SK-N-SH (cell line): ENCODE results near the gene ST6GALNAC6. TPM values are rescaled to one million over a fixed set of nuclear protein-coding genes. Genes with fewer than 3 reads are reported as not detected.

ENCODE experiments used
- CTCF ChIA-PET: fragments of 300-600, 350-600 bp; formaldehyde crosslinking; extraction: SDS; loops from one replicate; lab custom pipeline; 2021; lab: Yijun Ruan, JAX
- POLR2A ChIA-PET: fragments of 350-600 bp; sonication (Branson Sonifier 250); formaldehyde crosslinking; extraction: SDS; loops from one replicate; lab custom pipeline; 2020; ENCODE audit warnings: antibody characterized with exemption, inconsistent platforms; lab: Yijun Ruan, JAX
- DNase-seq: peaks from one replicate; pipeline ENCODE4 v3.0.0; 2012
- H2AFZ ChIP-seq: fragments of 200-600 bp; sonication (generic); 2 replicates; pipeline ENCODE4 v1.8.1; 2016; ENCODE audit warnings: antibody characterized with exemption, mild to moderate bottlenecking, low read depth
- H3F3A ChIP-seq: fragments of 200-600 bp; sonication (generic); replicated peaks from 2 replicates; pipeline ENCODE3; 2016; ENCODE audit warnings: antibody characterized with exemption, mild to moderate bottlenecking; ENCODE audit not compliant: insufficient read depth
- H3K27ac ChIP-seq, 2 experiments: fragments of 200-500 bp in 1 of 2; fragments of 200-600 bp in 1 of 2; sonication (Bioruptor generic) in 1 of 2; sonication (generic), shearing (Covaris generic) in 1 of 2; 2 replicates each; pipeline versions ENCODE4 v1.5.1 to v1.6.1; 2014 to 2016; ENCODE audit warnings: low read depth in 2 of 2, inconsistent platforms in 1 of 2, low read length in 1 of 2, mild to moderate bottlenecking in 1 of 2, mixed read lengths in 1 of 2
- H3K27me3 ChIP-seq: fragments of 200-600 bp; sonication (generic), shearing (Covaris generic); 2 replicates; pipeline ENCODE4 v1.6.1; 2016; ENCODE audit warnings: mixed run types; ENCODE audit not compliant: insufficient read depth
- H3K36me3 ChIP-seq, 2 experiments: fragments of 200-500 bp in 1 of 2; fragments of 200-600 bp in 1 of 2; sonication (Bioruptor generic) in 1 of 2; sonication (generic) in 1 of 2; replicated peaks in 1 of 2; 2 replicates each; pipeline versions ENCODE3 to v1.5.1; 2014 to 2016; ENCODE audit warnings: low read length in 1 of 2, mild to moderate bottlenecking in 1 of 2; ENCODE audit not compliant: insufficient read depth in 2 of 2, control insufficient read depth in 1 of 2
- H3K4me1 ChIP-seq, 2 experiments: fragments of 200-500 bp in 1 of 2; fragments of 200-600 bp in 1 of 2; sonication (Bioruptor generic) in 1 of 2; sonication (generic), shearing (Covaris generic) in 1 of 2; 2 replicates each; pipeline versions ENCODE4 v1.5.1 to v1.6.1; 2014 to 2016; ENCODE audit warnings: low read depth in 1 of 2, low read length in 1 of 2, mixed run types in 1 of 2; ENCODE audit not compliant: insufficient read depth in 2 of 2, control insufficient read depth in 1 of 2
- H3K4me2 ChIP-seq: fragments of 200-600 bp; sonication (generic), shearing (Covaris generic); 2 replicates; pipeline ENCODE4 v1.6.1; 2017; ENCODE audit warnings: mixed run types
- H3K4me3 ChIP-seq, 2 experiments: fragments of 200-500 bp in 1 of 2; fragments of 200-600 bp in 1 of 2; sonication (Bioruptor generic) in 1 of 2; sonication (generic), shearing (Covaris generic) in 1 of 2; 2 replicates each; pipeline versions ENCODE4 v1.5.1 to v1.8.1; 2014 to 2016; ENCODE audit warnings: low read depth in 2 of 2, inconsistent platforms in 1 of 2, low read length in 1 of 2, mild to moderate bottlenecking in 1 of 2, mixed read lengths in 1 of 2, moderate library complexity in 1 of 2
- H3K79me2 ChIP-seq: fragments of 200-600 bp; sonication (generic); 2 replicates; pipeline ENCODE4 v1.8.1; 2017; ENCODE audit warnings: mild to moderate bottlenecking; ENCODE audit not compliant: insufficient read depth
- H3K9ac ChIP-seq: fragments of 200-600 bp; sonication (generic); 2 replicates; pipeline ENCODE4 v1.6.1; 2017; ENCODE audit warnings: mixed run types
- H3K9me2 ChIP-seq: fragments of 200-600 bp; sonication (generic); 2 replicates; pipeline ENCODE4 v1.6.1; 2017; ENCODE audit warnings: mixed run types
- H3K9me3 ChIP-seq: fragments of 200-600 bp; sonication (generic); 2 replicates; pipeline ENCODE4 v1.6.1; 2017; ENCODE audit warnings: mixed run types, mild to moderate bottlenecking, moderate library complexity
- H4K20me1 ChIP-seq: fragments of 200-600 bp; sonication (generic); 2 replicates; pipeline ENCODE4 v1.6.1; 2017; ENCODE audit warnings: mild to moderate bottlenecking, mixed run types; ENCODE audit not compliant: insufficient read depth
- EZH2phosphoT487 ChIP-seq: fragments of 200-600 bp; sonication (generic); IDR thresholded peaks from 2 replicates; pipeline ENCODE4 v1.6.1; 2017; ENCODE audit warnings: low read depth, mixed run types, mild to moderate bottlenecking, antibody characterized with exemption, moderate library complexity, borderline replicate concordance
- FOXJ3 ChIP-seq: sonication (generic); formaldehyde crosslinking; IDR thresholded peaks from 2 replicates; pipeline ENCODE4 v1.5.1; 2020; ENCODE audit warnings: mild to moderate bottlenecking, missing genetic modification reagents
- FOXM1 ChIP-seq: IDR thresholded peaks from 2 replicates; pipeline ENCODE4 v1.4.0; 2012; ENCODE audit warnings: low read depth, mild to moderate bottlenecking
- JUND ChIP-seq: IDR thresholded peaks from 2 replicates; pipeline ENCODE4 v1.4.0; 2012
- MEF2A ChIP-seq: IDR thresholded peaks from 2 replicates; pipeline ENCODE4 v1.4.0; 2012; ENCODE audit warnings: low read depth, borderline replicate concordance
- NFIC ChIP-seq: IDR thresholded peaks from 2 replicates; pipeline ENCODE4 v1.4.0; 2012; ENCODE audit warnings: borderline replicate concordance
- POLR2AphosphoS5 ChIP-seq: IDR thresholded peaks from 2 replicates; pipeline ENCODE4 v1.6.1; 2012; ENCODE audit warnings: low read depth, low read length
- RFX5 ChIP-seq: IDR thresholded peaks from 2 replicates; pipeline ENCODE4 v1.6.1; 2012; ENCODE audit warnings: mild to moderate bottlenecking, improper control_type of control experiment, low read length
- RXRA ChIP-seq: IDR thresholded peaks from 2 replicates; pipeline ENCODE4 v1.4.0; 2012; ENCODE audit warnings: low read depth, mild to moderate bottlenecking, borderline replicate concordance
- TAF1 ChIP-seq: IDR thresholded peaks from 2 replicates; pipeline ENCODE4 v1.6.1; 2012; ENCODE audit warnings: low read depth, mild to moderate bottlenecking, low read length, moderate library complexity, borderline replicate concordance
- TCF12 ChIP-seq: IDR thresholded peaks from 2 replicates; pipeline ENCODE4 v1.4.0; 2012
- WGBS: methylation state at CpG from one replicate; pipeline ENCODE4 v1.1.6; 2017; ENCODE audit warnings: low lambda C conversion rate; 5-methylcytosine and 5-hydroxymethylcytosine counted together
- polyA plus RNA-seq, 3 experiments: library from polyadenylated mRNA; depleted of rRNA; stranded (reverse); fragments of >200 nt; gene quantifications; 2 replicates each; pipeline ENCODE4 v1.2.3, GENCODE V29; 2012
- TF ChIP-seq, protein P1 (sequence below): fragments of 200-600 bp; sonication (generic); IDR thresholded peaks from 2 replicates; pipeline ENCODE4 v1.6.1; 2017; ENCODE audit warnings: antibody characterized with exemption, mild to moderate bottlenecking, moderate library complexity
- TF ChIP-seq, protein P2 (sequence below): IDR thresholded peaks from 2 replicates; pipeline ENCODE4 v1.6.1; 2012; ENCODE audit warnings: mild to moderate bottlenecking, low read depth, low read length, moderate library complexity

The ST6GALNAC6 gene
- polyA plus RNA-seq, 1 of the 3 experiments (the other 2 are of a cell fraction): 34.8 TPM

DNA sequence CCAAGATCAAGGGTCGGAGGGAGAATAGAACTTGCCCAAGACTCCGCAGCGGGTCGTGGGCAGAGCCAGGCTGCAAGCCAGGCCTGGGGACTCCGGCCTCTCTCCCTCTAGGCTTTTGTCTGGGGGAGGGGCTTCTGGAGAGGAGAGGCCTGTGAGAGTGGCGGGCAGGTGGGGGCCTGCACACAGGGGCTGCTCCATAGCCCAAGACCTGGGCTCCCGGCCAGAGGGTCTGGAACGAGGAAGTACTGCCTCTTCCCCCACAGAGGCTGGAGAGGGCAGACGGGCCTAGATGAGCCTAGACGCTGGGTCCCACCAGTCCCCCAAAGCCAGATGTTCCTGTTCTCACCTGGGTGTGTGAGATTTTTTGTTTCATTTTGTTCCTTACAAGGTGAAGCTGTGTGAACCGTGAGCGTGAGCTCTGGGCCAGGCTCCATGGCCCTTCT is 5.2 kb upstream of the ST6GALNAC6 start:
- peak; percentile 39 for DNase-seq
- no peak overlapping the region for H3K4me3 ChIP-seq
- H3K9me3 ChIP-seq: no peaks in the 10 kb centered on the region
- no peak for TF ChIP-seq RXRA
- TF ChIP-seq, protein P1, sequence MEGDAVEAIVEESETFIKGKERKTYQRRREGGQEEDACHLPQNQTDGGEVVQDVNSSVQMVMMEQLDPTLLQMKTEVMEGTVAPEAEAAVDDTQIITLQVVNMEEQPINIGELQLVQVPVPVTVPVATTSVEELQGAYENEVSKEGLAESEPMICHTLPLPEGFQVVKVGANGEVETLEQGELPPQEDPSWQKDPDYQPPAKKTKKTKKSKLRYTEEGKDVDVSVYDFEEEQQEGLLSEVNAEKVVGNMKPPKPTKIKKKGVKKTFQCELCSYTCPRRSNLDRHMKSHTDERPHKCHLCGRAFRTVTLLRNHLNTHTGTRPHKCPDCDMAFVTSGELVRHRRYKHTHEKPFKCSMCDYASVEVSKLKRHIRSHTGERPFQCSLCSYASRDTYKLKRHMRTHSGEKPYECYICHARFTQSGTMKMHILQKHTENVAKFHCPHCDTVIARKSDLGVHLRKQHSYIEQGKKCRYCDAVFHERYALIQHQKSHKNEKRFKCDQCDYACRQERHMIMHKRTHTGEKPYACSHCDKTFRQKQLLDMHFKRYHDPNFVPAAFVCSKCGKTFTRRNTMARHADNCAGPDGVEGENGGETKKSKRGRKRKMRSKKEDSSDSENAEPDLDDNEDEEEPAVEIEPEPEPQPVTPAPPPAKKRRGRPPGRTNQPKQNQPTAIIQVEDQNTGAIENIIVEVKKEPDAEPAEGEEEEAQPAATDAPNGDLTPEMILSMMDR: no peak
- TF ChIP-seq, protein P2, sequence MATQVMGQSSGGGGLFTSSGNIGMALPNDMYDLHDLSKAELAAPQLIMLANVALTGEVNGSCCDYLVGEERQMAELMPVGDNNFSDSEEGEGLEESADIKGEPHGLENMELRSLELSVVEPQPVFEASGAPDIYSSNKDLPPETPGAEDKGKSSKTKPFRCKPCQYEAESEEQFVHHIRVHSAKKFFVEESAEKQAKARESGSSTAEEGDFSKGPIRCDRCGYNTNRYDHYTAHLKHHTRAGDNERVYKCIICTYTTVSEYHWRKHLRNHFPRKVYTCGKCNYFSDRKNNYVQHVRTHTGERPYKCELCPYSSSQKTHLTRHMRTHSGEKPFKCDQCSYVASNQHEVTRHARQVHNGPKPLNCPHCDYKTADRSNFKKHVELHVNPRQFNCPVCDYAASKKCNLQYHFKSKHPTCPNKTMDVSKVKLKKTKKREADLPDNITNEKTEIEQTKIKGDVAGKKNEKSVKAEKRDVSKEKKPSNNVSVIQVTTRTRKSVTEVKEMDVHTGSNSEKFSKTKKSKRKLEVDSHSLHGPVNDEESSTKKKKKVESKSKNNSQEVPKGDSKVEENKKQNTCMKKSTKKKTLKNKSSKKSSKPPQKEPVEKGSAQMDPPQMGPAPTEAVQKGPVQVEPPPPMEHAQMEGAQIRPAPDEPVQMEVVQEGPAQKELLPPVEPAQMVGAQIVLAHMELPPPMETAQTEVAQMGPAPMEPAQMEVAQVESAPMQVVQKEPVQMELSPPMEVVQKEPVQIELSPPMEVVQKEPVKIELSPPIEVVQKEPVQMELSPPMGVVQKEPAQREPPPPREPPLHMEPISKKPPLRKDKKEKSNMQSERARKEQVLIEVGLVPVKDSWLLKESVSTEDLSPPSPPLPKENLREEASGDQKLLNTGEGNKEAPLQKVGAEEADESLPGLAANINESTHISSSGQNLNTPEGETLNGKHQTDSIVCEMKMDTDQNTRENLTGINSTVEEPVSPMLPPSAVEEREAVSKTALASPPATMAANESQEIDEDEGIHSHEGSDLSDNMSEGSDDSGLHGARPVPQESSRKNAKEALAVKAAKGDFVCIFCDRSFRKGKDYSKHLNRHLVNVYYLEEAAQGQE: no peak
- no peak for TF ChIP-seq TAF1
- no peak for TF ChIP-seq EZH2phosphoT487
- no peak for TF ChIP-seq FOXM1
- TF ChIP-seq TCF12: no peak
- TF ChIP-seq JUND: no peak
- TF ChIP-seq POLR2AphosphoS5: no peak
- TF ChIP-seq FOXJ3 (CRISPR knock-in tag): no peak
- TF ChIP-seq MEF2A: no peak
- TF ChIP-seq RFX5: no peak
- no peak for TF ChIP-seq NFIC
- H3F3A ChIP-seq: peaks cover 3% of the 10 kb centered on the region
- peaks cover 4 to 20% of the 10 kb centered on the region in 2 experiments; a peak in 2 of 4 replicates for H3K4me1 ChIP-seq
- H3K4me2 ChIP-seq: no peak overlapping the region
- no peaks in the 10 kb centered on the region for H3K79me2 ChIP-seq
- no peaks in the 10 kb centered on the region for H3K9me2 ChIP-seq
- H4K20me1 ChIP-seq: no peaks in the 10 kb centered on the region
- 82% methylated on average over 8 of the region's 12 CpGs for WGBS
- ChIA-PET POLR2A (no interaction called here), CTCF (interaction anchor here (1.2 to 1.8 kb wide), 3 partner anchors 31 to 170 kb away, joined by 4 to 5 read pairs (median 4); partner anchors contain the start of gene TOR2A)
- H3K27me3 ChIP-seq: no peaks in the 10 kb centered on the region
- H3K36me3 ChIP-seq: no peaks in the 10 kb centered on the region
- no peak overlapping the region for H2AFZ ChIP-seq
- no peak overlapping the region; a peak in 1 of 4 replicates for H3K27ac ChIP-seq
- H3K9ac ChIP-seq: no peak overlapping the region
